GM21390 (cell line): ENCODE measurements around the gene AMPD2.
"Not testable (repeated sequence)": the region's sequence is repeated elsewhere in the genome, so short reads cannot be mapped to it uniquely, and the experiment has no call there.

Experiments
- ATAC-seq: cut with Tn5 transposase; IDR thresholded peaks from one replicate; pipeline ENCODE4 v1.9.1; 2021; ENCODE audit not compliant: unreplicated experiment

Gene AMPD2

GRCh38 chr1:109649491-109649914, 29.9 kb downstream of the AMPD2 start:
- ATAC-seq = no peak

GRCh38 chr1:109650609-109651008, 31.0 kb downstream of the AMPD2 start:
- no peak for ATAC-seq

GRCh38 chr1:109652402-109652801, 32.8 kb downstream of the AMPD2 start:
- ATAC-seq = no peak

- no peak for ATAC-seq
These were observed 33.7 kb downstream of the AMPD2 start for GRCh38 chr1:109653306-109653705.

- no peak for ATAC-seq
These were observed 34.9 kb downstream of the AMPD2 start for GRCh38 chr1:109654519-109654918.

GRCh38 chr1:109655615-109656519, 36.2 kb downstream of the AMPD2 start, which contains the start of gene GSTM4:
Gene GSTM4, plus strand, starts transcription at chr1:109656099. Its CDS starts 291 bp downstream, at chr1:109656390.
- peak; percentile 96 for ATAC-seq

GRCh38 chr1:109657395-109657794, 37.8 kb downstream of the AMPD2 start:
- no peak for ATAC-seq

GRCh38 chr1:109657970-109658369, 38.3 kb downstream of the AMPD2 start:
- ATAC-seq = no peak

- ATAC-seq = no peak
These were observed 39.0 kb downstream of the AMPD2 start for GRCh38 chr1:109658533-109659042.

GRCh38 chr1:109659145-109659544, 39.5 kb downstream of the AMPD2 start:
- no peak for ATAC-seq

- ATAC-seq = no peak
These were observed 40.5 kb downstream of the AMPD2 start for GRCh38 chr1:109659997-109660690.

- ATAC-seq = not testable (repeated sequence)
These were observed 41.0 kb downstream of the AMPD2 start for GRCh38 chr1:109660691-109661026.

- ATAC-seq = no peak
These were observed 41.8 kb downstream of the AMPD2 start for GRCh38 chr1:109661391-109661790.

GRCh38 chr1:109664671-109665070, 45.0 kb downstream of the AMPD2 start:
- no peak for ATAC-seq

- ATAC-seq = peak; percentile 94
These were observed 48.0 kb downstream of the AMPD2 start, which contains the start of gene GSTM2 for GRCh38 chr1:109667452-109668122. Gene GSTM2, plus strand, starts transcription at chr1:109668057. Its CDS starts 59 bp downstream, at chr1:109668116.

- ATAC-seq = peak; percentile 24
These were observed 48.6 kb downstream of the AMPD2 start for GRCh38 chr1:109668123-109668775.

GRCh38 chr1:109669246-109669948, 49.8 kb downstream of the AMPD2 start:
- no peak for ATAC-seq

GRCh38 chr1:109669949-109670302, 50.3 kb downstream of the AMPD2 start:
- ATAC-seq = not testable (repeated sequence)

GRCh38 chr1:109671067-109671466, 51.4 kb downstream of the AMPD2 start:
- no peak for ATAC-seq

GRCh38 chr1:109673861-109674260, 54.2 kb downstream of the AMPD2 start:
- ATAC-seq = not testable (repeated sequence)
